GM23248 (cell line): ENCODE data around the gene LPAR5.

Experiments used
- EZH2 ChIP-seq: fragments of 200-600 bp; sonication (generic); IDR thresholded peaks from 2 replicates; pipeline ENCODE4 v1.6.1; 2018; ENCODE audit warnings: antibody characterized with exemption, mild to moderate bottlenecking; ENCODE audit not compliant: insufficient read depth, poor library complexity, severe bottlenecking
- EZH2phosphoT487 ChIP-seq: fragments of 200-600 bp; sonication (generic); IDR thresholded peaks from 2 replicates; pipeline ENCODE4 v1.6.1; 2018; ENCODE audit warnings: antibody characterized with exemption, moderate library complexity, mild to moderate bottlenecking, low read depth; ENCODE audit not compliant: insufficient read depth

DNA sequence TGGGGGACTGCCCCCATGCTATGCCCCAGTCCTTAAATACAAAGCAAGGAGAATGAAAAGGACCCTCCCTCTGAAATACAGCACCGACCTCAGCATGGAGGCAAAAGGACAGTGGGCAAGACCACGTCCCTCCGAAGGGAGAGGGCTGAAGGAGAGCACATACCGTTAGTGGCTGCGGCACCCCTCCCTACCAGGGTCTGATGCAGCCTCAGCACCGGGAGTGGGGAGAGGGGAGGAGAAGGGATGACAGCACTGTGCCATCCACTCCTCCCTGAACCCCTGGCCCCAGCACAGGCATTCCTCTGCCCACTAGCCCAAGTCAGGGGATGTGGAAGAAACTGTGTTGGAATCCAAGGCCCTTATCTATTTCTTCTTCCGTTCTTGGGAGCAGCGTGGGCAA, 15.1 kb upstream of the LPAR5 start:
- TF ChIP-seq EZH2phosphoT487 (no peak), EZH2 (no peak)
